GF-D8 (cell line): Measurements from ENCODE around the gene SRA1.
"Not testable (repeated sequence)": the region's sequence is repeated elsewhere in the genome, so short reads cannot be mapped to it uniquely, and the experiment has no call there.

Experiments used
- DNase-seq: peaks from one replicate; lab custom pipeline; 2025; lab: John Stamatoyannopoulos, UW

SRA1 gene

GRCh38 chr5:140557136-140557805 is at the start of gene SRA1:
Gene SRA1, minus strand, starts transcription at chr5:140557473. Its CDS starts 21 bp downstream, at chr5:140557452.
- DNase-seq = peak; percentile 34

DNA sequence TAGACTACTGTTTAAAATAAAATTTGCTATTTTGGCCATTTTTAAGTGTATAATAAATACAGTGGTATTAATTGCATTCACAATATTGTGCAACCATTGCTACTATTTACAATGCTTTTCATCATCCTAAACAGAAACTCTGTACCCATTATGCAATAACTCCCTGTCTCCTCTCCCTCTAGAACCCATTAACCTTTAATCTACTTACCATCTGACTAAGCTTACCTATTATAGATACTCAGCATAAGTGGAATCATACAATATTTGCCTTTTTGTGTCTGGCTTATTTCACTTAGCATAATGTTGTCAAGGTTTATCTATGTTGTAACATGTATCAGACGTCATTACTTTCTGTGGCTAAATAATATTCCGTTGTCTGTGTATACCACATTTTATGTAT is 49.8 kb upstream of the SRA1 start:
- no peak for DNase-seq

GRCh38 chr5:140605879-140606278 is 48.6 kb upstream of the SRA1 start:
- no peak for DNase-seq

GRCh38 chr5:140603734-140604133 is 46.5 kb upstream of the SRA1 start:
- no peak for DNase-seq

GRCh38 chr5:140603446-140603698 is 46.1 kb upstream of the SRA1 start:
- not testable (repeated sequence) for DNase-seq

- DNase-seq = no peak
Observed at GRCh38 chr5:140602147-140602546, 44.9 kb upstream of the SRA1 start.

GRCh38 chr5:140600096-140600495 is 42.8 kb upstream of the SRA1 start:
- no peak for DNase-seq

GRCh38 chr5:140598836-140599235 is 41.6 kb upstream of the SRA1 start:
- no peak for DNase-seq

- DNase-seq = no peak
Observed at GRCh38 chr5:140596321-140596741, 39.1 kb upstream of the SRA1 start.

DNA sequence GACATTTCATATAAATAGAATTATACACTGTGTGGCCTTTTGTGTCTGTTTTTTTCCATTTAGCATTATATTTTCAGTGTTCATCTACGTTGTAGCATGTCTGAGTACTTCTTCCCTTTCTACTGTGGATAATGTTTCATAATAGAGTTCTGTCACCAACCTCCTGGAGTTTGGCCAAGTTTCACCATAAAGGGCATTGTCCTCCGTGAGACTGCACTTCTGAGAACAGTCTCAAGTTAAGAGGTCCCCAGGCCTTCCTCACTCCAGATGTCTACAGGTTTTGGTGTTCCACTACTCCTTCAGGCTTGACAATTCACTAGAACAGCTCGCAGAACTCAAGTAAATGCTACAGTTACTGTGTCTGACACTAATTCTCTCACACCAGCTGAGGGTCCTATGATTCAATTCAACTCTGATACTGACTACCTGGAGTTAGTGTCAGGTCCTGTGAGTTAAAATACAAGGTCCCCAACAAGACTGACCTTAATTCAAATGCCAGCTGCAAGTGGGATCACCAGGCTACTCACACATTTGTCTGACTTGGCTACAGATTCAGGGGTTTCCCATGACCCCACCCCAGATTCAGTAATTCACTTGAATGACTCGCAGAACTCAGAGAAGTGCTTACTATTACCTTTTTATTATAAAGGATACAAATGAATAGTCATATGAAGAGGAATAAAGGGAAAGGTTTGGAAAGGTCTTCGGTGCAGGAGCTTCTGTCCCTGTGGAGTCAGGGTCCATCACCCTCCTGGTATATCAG is 38.4 kb upstream of the SRA1 start:
- peak; percentile 77 for DNase-seq

DNA sequence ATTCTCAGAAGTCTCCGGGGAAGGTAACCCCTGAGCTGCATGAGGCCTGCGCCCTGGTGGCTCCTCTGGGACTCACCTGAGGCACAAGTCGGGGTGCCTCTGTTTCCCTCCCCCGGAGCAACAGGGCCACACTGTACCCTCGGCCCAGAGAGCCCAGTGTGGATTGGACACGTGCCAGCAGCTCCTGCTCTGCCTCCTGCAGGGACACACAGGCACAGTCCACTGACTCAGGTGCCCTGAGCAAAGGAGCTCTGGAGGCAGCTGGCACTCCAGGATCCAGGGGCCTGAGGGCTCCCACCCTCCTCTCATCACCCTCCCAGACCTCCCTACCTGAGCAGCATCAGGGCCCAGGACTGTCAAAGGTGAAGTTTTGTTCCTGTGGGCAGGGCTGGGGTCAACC is 36.9 kb upstream of the SRA1 start:
- DNase-seq = no peak

DNA sequence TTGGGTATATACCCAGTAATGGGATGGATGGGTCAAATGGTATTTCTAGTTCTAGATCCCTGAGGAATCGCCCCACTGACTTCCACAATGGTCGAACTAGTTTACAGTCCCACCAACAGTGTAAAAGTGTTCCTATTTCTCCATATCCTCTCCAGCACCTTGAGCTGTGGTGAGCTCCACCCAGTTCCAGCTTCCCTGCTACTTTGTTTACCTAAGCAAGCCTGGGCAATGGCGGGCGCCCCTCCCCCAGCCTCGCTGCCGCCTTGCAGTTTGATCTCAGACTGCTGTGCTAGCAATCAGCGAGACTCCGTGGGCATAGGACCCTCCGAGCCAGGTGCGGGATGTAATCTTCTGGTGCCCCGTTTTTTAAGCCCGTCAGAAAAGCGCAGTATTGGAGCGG is 35.8 kb upstream of the SRA1 start:
- not testable (repeated sequence) for DNase-seq

- no peak for DNase-seq
Observed at GRCh38 chr5:140591747-140592372, 34.6 kb upstream of the SRA1 start.

DNA sequence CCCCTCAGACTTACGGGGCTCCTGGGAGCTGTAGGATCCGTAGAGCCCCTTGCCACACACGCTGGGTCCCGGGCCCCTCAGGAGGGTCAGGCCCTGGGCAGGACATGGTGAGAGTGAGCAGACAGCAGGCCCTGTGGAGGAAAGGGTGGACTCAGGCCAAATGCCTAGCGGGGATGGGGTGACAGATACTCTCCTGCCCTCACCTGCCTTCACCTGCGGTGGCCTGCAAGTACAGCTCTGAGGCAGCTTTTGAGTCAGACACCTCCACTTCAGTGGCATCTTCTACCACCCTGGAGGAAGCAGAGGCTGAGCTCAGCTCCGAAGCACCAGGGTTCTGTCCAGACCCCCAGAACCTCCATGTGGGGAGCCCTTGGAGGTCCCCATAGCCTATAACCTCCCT is 33.6 kb upstream of the SRA1 start:
- no peak for DNase-seq

DNA sequence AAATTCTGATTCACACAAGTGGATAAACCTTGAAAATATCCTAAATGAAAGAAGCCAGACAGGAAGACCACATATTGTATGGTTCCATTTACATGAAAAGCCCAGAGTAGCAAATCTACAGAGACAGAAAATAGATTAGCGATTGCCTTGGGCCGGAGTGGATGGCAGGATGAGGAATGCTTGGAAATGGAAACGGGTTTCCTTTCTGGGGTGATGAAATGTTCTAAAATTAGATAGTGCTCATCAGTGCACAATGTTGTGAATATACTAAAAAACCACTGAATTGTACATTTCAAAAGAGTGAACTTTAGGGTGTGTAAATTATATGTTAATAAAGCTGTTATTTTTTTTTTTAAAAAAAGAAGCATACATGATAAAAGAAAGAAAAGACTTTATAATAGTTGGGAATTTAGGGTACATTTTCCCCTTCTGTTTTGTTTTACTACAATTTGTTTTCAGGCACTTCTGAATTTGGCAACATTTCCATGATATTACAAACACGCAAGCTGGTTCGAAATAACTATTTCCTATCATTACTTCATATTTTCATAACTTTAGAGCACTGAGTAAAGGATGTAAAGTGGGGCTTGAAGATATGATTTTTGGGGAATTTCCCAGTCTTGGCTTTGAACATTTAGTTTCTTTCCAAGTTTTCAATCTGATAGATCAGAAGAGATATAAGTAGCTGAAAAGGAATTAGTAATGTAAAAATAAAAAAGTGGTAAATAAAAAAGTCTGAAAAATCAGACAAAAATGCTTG is 31.2 kb upstream of the SRA1 start:
- DNase-seq = no peak

- DNase-seq = no peak
Observed at GRCh38 chr5:140587495-140587894, 30.2 kb upstream of the SRA1 start.

DNA sequence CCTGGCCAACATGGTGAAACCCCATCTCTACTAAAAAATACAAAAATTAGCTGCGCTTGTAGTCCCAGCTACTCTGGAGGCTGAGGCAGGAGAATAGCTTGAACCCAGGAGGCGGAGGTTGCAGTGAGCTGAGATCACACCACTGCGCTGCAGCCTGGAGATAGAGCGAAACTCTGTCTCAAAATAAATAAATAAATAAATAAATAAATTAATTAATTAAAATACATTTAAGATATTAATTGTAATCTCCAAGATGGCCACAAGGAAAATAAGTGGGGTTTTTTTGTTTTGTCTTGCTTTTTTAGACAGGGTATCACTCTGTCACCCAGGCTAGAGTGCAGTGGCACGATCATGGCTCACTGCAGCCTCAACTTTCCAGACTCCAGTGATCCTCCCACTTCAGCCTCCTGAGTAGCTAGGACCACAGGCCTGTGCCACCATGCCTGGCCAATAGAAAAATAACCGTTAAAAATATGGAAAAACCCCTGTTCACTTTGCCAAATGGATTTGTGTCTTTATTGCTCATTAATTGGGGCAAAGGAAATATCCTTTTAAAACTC is 22.0 kb upstream of the SRA1 start:
- not testable (repeated sequence) for DNase-seq

- no peak for DNase-seq
Observed at GRCh38 chr5:140576776-140577201, 19.5 kb upstream of the SRA1 start.

DNA sequence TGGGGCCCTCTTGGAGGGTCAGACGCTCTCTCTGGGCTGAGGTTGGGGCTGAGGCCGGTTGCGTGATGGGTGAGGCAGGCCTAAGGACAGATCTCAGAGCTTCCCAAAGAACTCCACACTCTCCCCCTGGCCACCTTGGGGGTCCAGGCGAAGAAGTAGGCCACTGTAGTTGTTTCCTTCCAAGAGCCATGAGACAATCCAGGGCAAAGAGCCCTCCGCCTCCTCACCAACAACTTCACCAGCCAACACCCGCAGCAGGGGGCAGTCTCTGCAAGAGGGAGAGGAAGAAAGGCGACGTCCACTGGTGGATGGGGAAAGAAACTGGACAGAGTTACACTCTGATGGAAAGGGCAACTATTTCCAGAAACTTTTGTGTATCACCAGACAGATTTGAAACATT is 18.0 kb upstream of the SRA1 start:
- no peak for DNase-seq

DNA sequence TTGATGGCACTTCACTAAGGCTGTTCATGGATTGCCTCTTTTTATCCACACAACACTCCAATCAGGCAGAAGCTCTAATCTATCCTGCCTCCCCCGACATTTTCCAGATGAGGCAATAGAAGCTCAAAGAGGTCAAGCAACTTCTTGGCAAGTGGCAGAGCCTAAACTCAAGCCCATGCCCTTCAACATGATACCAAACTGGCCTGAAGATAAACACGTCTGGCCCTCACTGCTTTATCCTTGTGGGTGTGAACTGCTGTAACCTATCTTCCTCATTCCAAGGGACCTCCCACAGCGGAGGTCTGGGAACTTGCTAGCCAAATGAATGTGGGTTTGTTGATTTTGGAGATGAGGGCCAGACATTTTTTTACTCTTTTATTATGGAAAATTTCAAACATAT is 16.9 kb upstream of the SRA1 start:
- DNase-seq = no peak

- no peak for DNase-seq
Observed at GRCh38 chr5:140573683-140574082, 16.4 kb upstream of the SRA1 start.

DNA sequence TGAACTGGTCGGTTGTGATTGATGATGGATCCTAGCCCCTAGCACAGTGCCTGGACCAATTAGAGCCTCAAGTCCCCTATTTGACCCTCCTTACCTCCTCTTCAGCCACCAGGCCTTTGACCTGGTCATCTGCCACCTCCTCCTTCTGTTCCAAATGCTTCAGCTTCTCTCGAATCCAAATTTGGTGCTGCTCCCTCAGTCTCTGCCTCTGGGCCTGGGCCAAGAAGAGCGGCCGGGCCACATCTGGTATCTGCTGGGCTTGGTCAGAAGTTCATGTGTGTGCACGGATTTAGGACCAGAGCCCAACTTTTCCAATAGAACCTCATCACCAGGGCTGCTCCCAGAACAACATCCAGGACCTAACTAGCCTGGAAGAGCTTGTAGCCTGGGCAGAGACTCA is 13.8 kb upstream of the SRA1 start:
- no peak for DNase-seq
